Stimulated activated effector memory CD8-positive, alpha-beta T cell treated with anti-CD3 and anti-CD28 coated beads, Interleukin-12 subunit alpha, Interleukin-12 subunit beta, amount 100 ng/mL, for 72 hours (primary cell): Measurements from ENCODE around the gene OR2AT4.
"Not testable (repeated sequence)": the region's sequence is repeated elsewhere in the genome, so short reads cannot be mapped to it uniquely, and the experiment has no call there.

ENCODE experiments used
- ATAC-seq: fragments of 150-1000 bp; cut with Tn5 transposase; 2 replicates; pipeline ENCODE4 v1.10.0; 2021
- DNase-seq, 2 donors: peaks; one replicate each; pipeline ENCODE4 v3.0.0; 2021 to 2022; ENCODE audit warnings: low spot score in 2 of 2
- H3K27ac Mint-ChIP-seq: one replicate; pipeline ENCODE4 v1.8.0; 2022; ENCODE audit warnings: mild to moderate bottlenecking, mixed read lengths
- H3K36me3 Mint-ChIP-seq: one replicate; pipeline ENCODE4 v1.8.0; 2022; ENCODE audit warnings: mild to moderate bottlenecking, mixed read lengths
- H3K4me1 Mint-ChIP-seq: one replicate; pipeline ENCODE4 v1.8.0; 2022; ENCODE audit warnings: mixed read lengths
- H3K4me3 Mint-ChIP-seq: one replicate; pipeline ENCODE4 v1.8.0; 2022; ENCODE audit warnings: mild to moderate bottlenecking, mixed read lengths
- H3K9me3 Mint-ChIP-seq: one replicate; pipeline ENCODE4 v1.8.0; 2022; ENCODE audit warnings: mixed read lengths

OR2AT4 gene

GRCh38 chr11:75114465-75114864 is 17.8 kb upstream of the OR2AT4 start:
- Mint-ChIP-seq H3K4me1 (no peaks in the 10 kb centered on the region), H3K9me3 (peaks cover 14% of the 10 kb centered on the region), H3K4me3 (no peak overlapping the region), H3K27ac (no peak overlapping the region), H3K36me3 (no peaks in the 10 kb centered on the region)
- DNase-seq, result no peak
- ATAC-seq, result no peak

- Mint-ChIP-seq H3K27ac (no peak overlapping the region), H3K9me3 (peaks cover 14% of the 10 kb centered on the region), H3K4me1 (no peaks in the 10 kb centered on the region), H3K36me3 (no peaks in the 10 kb centered on the region), H3K4me3 (no peak overlapping the region)
- ATAC-seq (no peak), DNase-seq (no peak)
These were observed 16.4 kb upstream of the OR2AT4 start for GRCh38 chr11:75113030-75113429.

- no peak for DNase-seq
- no peak for ATAC-seq
- no peak overlapping the region for H3K4me3 Mint-ChIP-seq
- peaks cover 14% of the 10 kb centered on the region for H3K9me3 Mint-ChIP-seq
- H3K27ac Mint-ChIP-seq, result no peak overlapping the region
- H3K36me3 Mint-ChIP-seq, result no peaks in the 10 kb centered on the region
- H3K4me1 Mint-ChIP-seq, result no peaks in the 10 kb centered on the region
These were observed 15.5 kb upstream of the OR2AT4 start for GRCh38 chr11:75112200-75112599.

GRCh38 chr11:75107187-75107586 is 10.5 kb upstream of the OR2AT4 start:
- no peak for ATAC-seq
- Mint-ChIP-seq H3K27ac (no peak overlapping the region), H3K36me3 (no peaks in the 10 kb centered on the region), H3K4me1 (peaks cover 13% of the 10 kb centered on the region), H3K4me3 (no peak overlapping the region), H3K9me3 (peaks cover 5% of the 10 kb centered on the region)
- DNase-seq, result no peak

- not testable (repeated sequence) for DNase-seq, ATAC-seq, H3K4me3 Mint-ChIP-seq, H3K9me3 Mint-ChIP-seq, H3K36me3 Mint-ChIP-seq, H3K27ac Mint-ChIP-seq
- H3K4me1 Mint-ChIP-seq, result peaks cover 19% of the 10 kb centered on the region
These were observed 9.4 kb upstream of the OR2AT4 start for GRCh38 chr11:75105967-75106681.

GRCh38 chr11:75105462-75105925 is 8.8 kb upstream of the OR2AT4 start:
- ATAC-seq (no peak), DNase-seq (no peak)
- Mint-ChIP-seq H3K36me3 (no peaks in the 10 kb centered on the region), H3K9me3 (no peaks in the 10 kb centered on the region), H3K4me3 (no peak overlapping the region), H3K27ac (no peak overlapping the region), H3K4me1 (peaks cover 23% of the 10 kb centered on the region)

GRCh38 chr11:75103380-75104026 is 6.8 kb upstream of the OR2AT4 start:
- DNase-seq (no peak), ATAC-seq (peak; percentile 87)
- H3K4me1 Mint-ChIP-seq, result peaks cover 29% of the 10 kb centered on the region
- no peak overlapping the region for H3K27ac Mint-ChIP-seq
- H3K9me3 Mint-ChIP-seq, result no peaks in the 10 kb centered on the region
- H3K36me3 Mint-ChIP-seq, result no peaks in the 10 kb centered on the region
- peak overlapping the region; percentile 18 for H3K4me3 Mint-ChIP-seq

GRCh38 chr11:75101424-75102128 is 4.9 kb upstream of the OR2AT4 start:
- DNase-seq, result no peak
- Mint-ChIP-seq H3K9me3 (no peaks in the 10 kb centered on the region), H3K4me1 (peaks cover 29% of the 10 kb centered on the region), H3K4me3 (no peak overlapping the region), H3K36me3 (no peaks in the 10 kb centered on the region), H3K27ac (no peak overlapping the region)
- ATAC-seq, result no peak

GRCh38 chr11:75100314-75100713 is 3.6 kb upstream of the OR2AT4 start:
- ATAC-seq (peak; percentile 96), DNase-seq (peak; percentile 21 to 66)
- Mint-ChIP-seq H3K4me3 (no peak overlapping the region), H3K27ac (no peak overlapping the region), H3K36me3 (no peaks in the 10 kb centered on the region), H3K9me3 (no peaks in the 10 kb centered on the region), H3K4me1 (peaks cover 29% of the 10 kb centered on the region)

- H3K27ac Mint-ChIP-seq, result no peak overlapping the region
- peaks cover 29% of the 10 kb centered on the region for H3K4me1 Mint-ChIP-seq
- H3K9me3 Mint-ChIP-seq, result no peaks in the 10 kb centered on the region
- no peaks in the 10 kb centered on the region for H3K36me3 Mint-ChIP-seq
- no peak overlapping the region for H3K4me3 Mint-ChIP-seq
- DNase-seq, result no peak
- no peak for ATAC-seq
These were observed 3.0 kb upstream of the OR2AT4 start for GRCh38 chr11:75099635-75100034.

GRCh38 chr11:75098835-75099439 is 2.3 kb upstream of the OR2AT4 start:
- H3K27ac Mint-ChIP-seq, ATAC-seq, DNase-seq, H3K4me3 Mint-ChIP-seq, H3K9me3 Mint-ChIP-seq, H3K36me3 Mint-ChIP-seq: not testable (repeated sequence)
- peaks cover 24% of the 10 kb centered on the region for H3K4me1 Mint-ChIP-seq

GRCh38 chr11:75098181-75098580 is 1.5 kb upstream of the OR2AT4 start:
- H3K4me1 Mint-ChIP-seq, result peaks cover 17% of the 10 kb centered on the region
- ATAC-seq, H3K27ac Mint-ChIP-seq: not testable (repeated sequence)

GRCh38 chr11:75097173-75097557 is 489 bp upstream of the OR2AT4 start:
- Mint-ChIP-seq H3K9me3 (no peaks in the 10 kb centered on the region), H3K4me3 (no peak overlapping the region)

More at GRCh38 chr11:75098181-75098580, 1.5 kb upstream of the OR2AT4 start:
- H3K36me3 Mint-ChIP-seq, DNase-seq, H3K4me3 Mint-ChIP-seq, H3K9me3 Mint-ChIP-seq: not testable (repeated sequence)

GRCh38 chr11:75094382-75094781 is 2.3 kb downstream of the OR2AT4 start:
- not testable (repeated sequence) for H3K4me3 Mint-ChIP-seq

More at GRCh38 chr11:75097173-75097557, 489 bp upstream of the OR2AT4 start:
- Mint-ChIP-seq H3K4me1 (peaks cover 16% of the 10 kb centered on the region), H3K27ac (no peak overlapping the region), H3K36me3 (no peaks in the 10 kb centered on the region)
- DNase-seq (no peak), ATAC-seq (no peak)

GRCh38 chr11:75090671-75091177 is 6.0 kb downstream of the OR2AT4 start:
- ATAC-seq, result no peak
- DNase-seq, result no peak
- Mint-ChIP-seq H3K36me3 (no peaks in the 10 kb centered on the region), H3K4me3 (no peak overlapping the region), H3K27ac (no peak overlapping the region), H3K4me1 (no peaks in the 10 kb centered on the region), H3K9me3 (peaks cover 7% of the 10 kb centered on the region)

More at GRCh38 chr11:75094382-75094781, 2.3 kb downstream of the OR2AT4 start:
- DNase-seq, H3K9me3 Mint-ChIP-seq, ATAC-seq, H3K4me1 Mint-ChIP-seq, H3K36me3 Mint-ChIP-seq, H3K27ac Mint-ChIP-seq: not testable (repeated sequence)
